ENCODE results near the gene DOK3.
"Not testable (repeated sequence)": the region's sequence is repeated elsewhere in the genome, so short reads cannot be mapped to it uniquely, and the experiment has no call there.

The DOK3 gene

DNA sequence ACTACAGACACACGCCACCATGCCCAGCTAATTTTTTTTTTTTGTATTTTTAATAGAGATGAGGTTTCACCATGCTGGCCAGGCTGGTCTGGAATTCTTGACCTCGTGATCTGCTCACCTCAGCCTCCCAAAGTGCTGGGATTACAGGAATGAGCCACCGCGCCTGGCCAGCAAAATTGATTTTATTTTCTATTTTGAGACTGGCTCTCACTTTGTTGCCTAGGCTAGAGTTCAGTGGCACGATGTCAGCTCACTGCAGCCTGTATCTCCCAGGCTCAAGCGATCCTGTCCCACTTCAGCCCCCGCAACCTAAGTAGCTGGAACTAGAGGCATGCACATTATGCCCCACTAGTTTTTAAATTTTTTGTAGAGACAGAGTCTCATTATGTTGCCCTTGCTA is 24.8 kb upstream of the DOK3 start:
- DNase-seq = not testable (repeated sequence)

DNA sequence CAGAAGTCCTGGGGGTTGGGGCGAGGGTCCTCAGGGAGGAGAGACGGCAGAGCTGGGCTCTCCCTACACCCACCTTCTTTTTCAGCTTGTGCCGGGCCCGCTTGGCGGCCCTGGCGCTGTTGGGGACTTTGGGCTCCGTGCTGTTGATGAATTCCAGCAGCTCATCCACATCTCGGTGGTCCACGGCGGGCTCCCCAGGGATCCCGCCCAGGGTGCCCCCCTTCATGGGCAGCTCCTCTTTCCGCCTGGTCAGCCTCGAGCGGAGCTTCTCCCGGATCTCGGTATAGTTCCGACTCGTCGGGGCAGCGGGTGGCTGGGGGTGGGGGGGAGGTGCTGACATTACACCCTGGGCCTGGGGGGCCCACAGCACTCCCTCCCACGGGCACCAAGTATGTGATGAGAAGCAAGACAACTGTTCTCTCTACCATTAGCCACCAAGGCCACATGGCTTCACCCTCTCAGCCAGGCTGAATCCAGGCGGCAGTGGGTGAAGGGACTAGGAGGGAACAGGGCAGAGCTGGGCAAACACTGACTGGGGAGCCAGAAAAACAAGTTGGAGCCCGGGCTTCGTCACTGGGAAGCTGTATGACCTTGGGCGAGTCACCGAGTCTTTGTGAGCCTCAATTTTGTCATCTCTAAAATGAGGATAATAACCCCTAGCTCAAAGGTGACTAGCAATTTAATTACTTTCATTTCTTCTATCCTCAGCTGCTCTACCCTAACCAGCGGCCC is 21.7 kb upstream of the DOK3 start:
- no peak for DNase-seq

DNA sequence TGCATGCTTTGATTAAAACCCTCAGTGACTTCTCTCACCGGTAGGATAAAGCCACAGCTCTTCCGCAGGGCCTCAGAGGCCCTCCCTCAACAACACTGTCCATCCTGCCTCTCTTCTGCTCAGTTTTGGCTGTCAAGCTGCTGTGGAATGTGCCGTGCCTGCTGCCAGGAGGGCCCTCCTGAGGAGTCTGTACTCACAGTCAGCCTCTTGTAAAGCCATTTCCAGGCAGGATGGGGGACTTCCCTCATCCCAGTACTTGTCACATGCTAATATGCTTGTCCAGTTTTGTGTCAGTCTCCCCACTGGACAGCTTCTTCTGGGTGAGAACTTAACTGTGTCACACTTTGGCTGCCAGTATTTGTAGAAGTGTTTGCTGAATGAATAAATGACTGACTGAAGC is 21.0 kb upstream of the DOK3 start:
- no peak for DNase-seq

DNA sequence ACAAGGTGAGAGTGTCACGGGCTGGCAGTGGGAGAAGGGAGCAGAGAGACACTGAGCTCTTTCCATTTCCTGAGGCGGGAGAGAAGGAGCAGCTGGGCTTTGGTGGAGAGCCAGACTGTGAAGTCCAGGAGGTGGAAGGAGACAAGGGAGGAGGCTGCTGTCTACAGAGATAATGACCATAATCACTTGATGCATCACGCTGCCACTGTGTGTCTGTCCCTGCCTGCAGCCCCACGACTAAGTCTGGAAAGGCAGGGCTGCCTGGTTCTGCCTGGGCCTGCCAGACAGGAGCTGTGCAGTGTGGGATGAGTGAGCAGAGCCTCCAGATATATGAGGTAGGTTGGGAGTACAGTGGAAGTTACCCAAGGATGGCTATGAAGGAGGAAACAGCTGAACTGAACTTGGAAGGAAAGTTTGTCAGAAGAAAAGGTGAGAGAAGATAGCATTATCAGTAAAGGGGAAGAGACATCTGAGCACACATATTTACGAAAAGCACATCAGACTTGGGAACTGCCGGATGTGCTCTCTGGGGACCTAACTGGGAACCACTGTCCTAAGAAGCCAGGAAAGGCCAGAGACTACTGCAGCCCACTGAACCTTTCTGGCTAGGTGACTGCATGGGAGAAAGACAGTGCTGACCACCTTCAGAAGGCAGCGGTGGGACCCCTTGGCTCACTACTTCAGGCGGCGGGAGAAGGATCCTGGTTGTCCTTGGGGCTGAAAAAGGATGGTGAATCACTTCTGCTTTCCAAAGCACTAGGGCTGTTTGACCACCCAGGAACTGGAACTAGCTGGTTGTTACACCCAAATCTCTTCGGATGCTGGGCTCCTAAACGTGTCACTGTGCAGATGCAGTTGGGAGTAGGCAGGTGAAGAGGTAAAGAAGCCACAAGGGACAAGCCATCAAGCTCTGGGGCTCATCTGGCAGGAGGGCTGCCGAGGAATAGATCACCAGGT is 19.9 kb upstream of the DOK3 start:
- no peak for DNase-seq

DNA sequence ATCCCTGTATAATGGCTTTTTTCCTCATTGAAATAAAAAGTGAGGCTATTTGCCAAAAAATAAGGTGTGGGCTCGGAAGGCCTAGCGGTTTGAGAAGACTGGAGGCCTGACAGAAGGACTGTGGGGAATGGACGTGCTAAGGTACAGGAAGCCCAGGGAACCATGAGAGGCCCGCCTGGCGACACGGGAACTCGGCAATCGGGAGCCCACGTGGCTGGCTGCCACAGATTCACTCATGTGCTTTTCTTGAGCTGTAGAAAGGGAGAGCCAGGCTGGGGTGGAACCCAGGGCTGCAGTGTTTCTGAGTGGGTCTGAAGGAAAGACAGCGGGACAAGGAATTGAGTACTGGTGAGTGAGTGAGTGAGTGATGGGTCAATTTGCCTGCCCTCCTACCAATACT is 19.0 kb upstream of the DOK3 start:
- no peak for DNase-seq

DNA sequence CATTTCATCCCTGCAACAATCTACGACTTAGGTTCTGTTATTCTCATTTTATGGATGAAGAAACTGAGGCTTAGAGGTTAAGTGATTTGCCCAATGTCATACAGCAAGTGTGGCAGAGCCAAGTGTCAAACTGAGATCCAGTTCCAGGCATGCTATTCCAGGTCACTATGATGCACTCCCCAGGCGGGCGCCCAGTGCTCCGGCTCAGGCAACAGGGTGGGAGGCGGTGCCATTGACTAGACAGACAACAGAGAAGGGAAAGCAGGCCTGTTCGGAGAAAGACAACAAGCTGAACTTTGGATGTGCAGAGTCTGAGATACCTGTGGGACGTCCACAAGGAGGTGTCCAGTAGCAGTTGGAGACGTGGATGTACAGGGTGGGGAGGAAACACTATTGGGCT is 18.0 kb upstream of the DOK3 start:
- no peak for DNase-seq

DNA sequence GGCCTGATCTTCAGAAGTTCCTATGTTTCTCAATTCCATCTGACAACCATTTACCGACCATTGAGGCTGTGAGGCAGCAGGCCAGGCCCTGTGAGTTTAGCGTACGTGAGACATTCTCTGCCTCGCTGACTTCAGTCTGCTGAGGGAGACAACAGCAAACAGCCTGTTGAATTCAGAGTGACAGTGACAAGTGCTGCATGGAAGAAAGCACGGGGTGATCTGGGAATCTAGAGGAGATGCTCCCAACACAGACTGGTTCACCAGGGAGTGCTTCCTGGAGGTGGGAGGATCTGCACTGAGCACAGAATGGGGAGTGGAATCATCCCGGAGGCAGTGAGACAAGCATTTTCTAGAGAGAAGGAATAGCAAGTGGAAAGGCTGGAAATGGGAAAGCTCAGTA is 17.2 kb upstream of the DOK3 start:
- DNase-seq = no peak

DNA sequence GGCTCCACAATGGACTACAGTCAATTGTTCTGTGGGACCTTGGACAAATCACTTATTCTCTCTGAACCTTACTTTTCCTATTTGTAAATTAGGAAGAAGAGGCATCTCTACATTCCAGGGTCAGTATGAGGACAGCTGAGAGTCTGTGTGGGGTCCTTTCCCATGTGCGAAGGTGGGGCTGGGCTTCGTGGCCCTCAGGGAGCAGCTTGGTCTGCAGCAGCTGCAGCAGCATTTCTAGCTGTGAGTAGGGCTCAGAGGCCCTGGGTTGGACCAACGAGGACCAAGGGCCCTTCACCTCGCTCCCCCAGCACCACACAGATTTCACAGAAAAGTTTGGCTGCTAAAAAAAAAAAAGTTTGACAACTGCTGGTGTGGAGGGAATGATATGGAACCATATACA is 16.6 kb upstream of the DOK3 start:
- DNase-seq = no peak

DNA sequence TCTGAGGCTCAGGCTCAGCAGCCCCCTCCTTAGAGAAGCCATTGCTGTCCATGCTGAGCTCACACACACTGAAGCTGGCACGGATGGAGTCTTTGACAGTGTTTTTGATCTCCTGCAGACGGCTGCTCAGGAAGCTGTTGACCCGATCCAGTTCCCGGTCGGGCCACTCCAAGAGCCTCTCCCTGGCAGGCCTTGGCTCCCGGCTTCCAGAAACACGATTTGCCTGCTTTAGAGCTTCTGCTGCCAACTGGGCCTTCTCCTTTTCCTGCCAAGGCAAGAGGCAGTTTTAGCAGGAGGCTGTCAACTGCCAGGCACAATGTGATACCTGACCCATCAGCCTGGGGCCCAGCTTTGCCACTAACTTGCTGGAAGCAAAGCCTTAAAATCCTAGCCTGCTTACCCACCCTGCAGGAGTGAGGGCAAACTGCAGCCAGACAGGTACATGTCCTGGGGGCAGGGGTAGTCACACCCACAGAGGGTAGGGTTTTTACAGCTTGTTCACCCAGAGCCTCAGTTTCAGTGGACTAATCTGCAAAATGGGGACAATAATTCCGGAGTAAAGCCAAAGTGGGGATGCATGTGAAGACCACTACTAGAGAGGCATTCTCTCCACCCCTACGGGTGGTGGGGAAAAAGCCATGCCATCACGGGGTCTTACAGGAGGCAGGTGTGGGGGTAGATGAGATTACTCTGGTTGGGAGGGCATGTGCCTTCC is 15.5 kb upstream of the DOK3 start:
- DNase-seq = no peak

DNA sequence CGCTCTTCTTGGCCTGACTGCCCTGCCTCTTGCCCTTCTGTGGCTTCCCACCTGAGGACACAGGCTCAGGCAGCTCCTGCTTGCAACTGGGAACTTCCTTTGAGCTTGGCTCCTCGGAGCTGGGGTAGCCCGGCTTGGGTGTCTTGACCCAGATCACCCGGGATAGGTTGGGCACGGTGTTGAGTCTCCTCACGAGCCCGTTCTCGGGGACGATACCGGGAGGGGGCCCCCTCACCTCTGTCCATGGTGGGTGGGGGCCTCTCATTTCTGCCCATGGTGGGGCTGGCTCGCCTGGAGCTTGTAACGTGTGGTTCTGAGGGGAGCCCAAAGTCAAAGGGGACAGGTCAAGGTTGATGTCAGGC is 14.9 kb upstream of the DOK3 start:
- no peak for DNase-seq

DNA sequence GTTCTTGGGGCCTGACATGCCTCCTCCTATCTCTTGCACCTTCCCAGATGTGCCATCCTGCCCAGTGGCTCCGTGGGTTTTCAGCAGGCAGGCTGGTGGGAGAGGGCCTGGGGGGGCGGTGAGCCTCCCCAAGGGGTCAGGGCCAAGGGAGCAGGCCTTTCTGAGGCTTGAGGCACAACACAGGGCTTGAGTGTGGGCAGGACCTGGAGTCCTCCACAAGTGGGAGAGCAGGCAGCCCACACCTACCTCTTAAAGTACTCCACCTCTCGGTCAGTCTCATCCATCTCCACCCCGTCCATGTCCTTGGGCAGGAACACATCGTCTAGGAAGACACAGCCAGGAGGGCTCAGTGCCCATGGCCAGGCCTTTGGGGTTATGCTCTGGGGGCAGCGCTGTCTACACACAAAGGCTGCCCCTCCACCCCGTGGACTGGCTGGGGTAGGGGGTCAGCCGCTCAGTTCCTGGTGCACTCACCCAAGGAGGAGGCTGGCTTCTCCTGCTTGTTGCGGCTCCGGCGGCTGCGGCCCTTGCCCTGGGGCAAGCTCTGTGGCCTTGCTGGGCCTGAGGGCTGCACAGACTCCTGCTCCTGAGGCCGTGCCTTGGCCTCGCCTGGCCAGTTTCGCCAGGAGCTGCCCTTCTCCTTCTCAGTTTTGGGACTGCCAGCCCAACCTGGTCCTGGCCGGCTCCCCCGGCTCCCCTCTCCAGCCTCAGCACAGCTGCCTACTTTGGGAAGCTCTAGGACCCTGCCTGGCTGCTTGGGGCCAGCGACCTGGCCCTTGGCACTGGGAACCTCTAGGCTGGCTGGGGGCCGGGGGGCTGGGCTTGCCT is 14.3 kb upstream of the DOK3 start:
- no peak for DNase-seq

DNA sequence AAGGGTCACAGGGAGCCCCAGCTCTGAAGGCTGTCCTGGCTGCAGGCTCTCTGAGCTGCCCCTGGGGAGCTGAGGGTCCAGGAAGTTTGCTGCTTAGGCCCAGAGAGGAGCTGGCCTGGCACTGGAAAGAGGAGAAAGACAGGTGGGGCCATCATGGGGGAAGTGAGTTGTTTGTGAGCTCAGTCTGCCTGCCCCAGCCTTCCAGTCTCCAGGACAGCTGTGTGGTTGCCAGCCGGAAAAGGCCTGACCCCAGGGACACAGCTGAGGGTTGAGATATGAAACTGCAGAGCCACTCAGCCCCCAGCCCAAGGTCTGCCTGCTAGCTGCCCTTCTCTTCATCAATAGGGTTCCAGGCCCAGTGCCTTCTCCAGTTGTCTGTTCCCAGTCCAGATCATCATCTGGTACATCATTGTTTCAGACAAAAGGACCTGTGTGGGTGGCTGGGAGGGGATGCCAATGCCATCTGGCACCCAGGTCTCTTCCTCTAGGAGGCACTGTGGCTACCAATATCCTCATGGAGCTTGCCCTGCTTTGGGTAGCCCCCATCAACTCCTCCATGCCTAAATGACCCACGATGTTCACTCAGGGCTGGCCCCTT is 11.4 kb upstream of the DOK3 start:
- no peak for DNase-seq

DNA sequence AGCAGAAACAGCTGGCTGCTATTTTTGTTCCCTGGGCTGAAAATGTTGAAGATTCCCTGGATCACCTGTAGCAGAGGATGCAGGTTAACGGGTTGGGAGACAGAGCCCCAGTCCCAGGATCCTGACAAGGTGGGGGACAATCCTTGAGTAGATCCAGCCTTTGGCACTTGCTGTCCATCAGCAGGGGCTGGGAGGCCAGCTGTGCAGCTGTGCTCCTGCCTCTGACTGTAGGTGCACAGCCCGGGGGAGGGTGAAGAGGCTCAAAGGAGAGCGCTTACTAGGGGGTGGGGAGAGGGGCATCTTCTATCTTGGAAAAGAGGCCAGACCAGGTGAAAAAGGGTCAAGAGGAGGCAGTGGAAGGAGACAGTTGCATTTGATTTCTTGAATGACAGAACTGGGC is 10.6 kb upstream of the DOK3 start:
- no peak for DNase-seq

DNA sequence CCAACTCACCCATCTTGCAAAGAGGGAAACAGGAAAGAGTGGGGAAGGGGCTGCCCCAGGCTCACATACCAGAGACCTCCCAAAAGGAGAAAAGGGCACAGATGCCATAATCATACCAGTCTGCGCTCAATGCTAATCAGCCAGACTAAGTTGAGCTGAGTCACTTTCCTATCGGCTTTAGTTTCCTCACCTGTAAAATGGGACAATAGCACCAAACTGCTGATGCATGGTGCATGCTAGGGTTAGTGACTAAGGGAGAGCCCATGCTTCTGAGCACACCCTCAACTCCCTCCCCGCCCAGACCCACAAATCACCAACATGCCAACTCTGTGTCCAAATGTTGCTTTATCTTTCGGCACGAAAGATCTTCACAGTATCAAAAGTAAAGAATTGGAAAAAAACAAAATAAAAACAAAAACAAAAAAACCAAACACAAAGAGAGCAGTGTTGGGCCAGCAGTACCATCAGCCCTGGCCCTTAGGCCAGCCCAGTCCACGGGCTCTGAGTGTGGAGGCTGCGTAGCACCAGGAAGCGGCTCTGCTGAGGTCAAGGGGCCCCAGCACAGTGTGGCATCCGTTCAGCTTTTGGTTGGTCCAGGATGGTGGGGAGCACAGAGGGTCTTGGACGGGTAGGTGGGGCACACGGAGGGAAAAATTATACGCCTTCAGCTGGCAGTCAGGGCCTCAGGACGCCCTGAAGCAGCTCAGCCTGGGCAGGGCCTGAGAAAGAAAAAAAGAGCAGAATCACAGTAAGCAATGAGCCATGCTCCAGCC is 10.0 kb upstream of the DOK3 start:
- DNase-seq = no peak

DNA sequence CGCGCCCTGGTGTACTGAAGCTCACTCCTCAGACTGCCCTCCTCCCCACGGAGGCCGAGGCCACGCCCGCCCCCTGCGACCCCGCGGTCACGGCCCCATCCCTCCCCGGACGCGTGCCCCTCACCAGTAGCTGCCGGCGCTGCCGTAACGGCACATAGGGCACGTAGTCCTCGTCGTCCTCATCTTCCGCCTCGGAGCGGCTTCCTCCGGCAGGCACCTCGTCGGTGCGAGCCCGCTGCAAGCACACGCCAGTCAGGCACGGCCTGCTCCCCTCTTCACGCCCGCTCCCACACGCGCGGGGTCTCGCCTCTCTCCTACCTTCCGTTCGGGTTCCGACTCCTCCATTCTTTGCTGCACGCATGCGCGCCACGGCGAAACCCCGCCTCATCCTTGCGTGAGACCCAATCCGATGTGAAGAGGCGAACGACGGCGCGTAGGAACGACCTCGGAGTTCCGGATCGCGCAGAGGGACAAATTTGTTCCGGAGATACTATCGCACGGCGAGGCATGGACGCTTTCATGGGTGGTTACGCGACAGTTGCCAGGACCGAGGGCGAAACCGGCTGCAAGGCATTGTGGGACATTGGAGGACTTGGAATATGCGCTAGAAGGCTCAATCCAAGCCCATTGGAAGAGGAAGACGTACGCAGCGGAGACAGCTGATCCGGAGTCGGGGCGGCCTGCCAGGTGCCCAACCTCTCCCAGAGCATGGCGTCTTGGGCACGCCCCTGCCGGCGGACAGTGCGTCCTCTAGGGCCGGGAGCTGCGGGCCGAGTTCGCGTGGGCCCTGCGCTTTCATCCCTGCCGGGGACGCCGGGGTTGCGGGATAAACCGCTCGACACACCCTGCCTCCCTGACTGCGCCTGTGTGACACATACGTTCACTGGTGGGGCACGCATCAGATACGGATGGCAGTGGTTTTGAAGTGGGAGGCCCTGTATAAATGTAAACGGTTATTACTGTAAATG is 7.3 kb upstream of the DOK3 start, which contains the start of gene DDX41:
TSS of gene DDX41 (minus strand) at position 361 of the 968 bp plus-strand sequence. CDS start at position 345, 16 bp downstream.
- peak; percentile 95 to 96 for DNase-seq

DNA sequence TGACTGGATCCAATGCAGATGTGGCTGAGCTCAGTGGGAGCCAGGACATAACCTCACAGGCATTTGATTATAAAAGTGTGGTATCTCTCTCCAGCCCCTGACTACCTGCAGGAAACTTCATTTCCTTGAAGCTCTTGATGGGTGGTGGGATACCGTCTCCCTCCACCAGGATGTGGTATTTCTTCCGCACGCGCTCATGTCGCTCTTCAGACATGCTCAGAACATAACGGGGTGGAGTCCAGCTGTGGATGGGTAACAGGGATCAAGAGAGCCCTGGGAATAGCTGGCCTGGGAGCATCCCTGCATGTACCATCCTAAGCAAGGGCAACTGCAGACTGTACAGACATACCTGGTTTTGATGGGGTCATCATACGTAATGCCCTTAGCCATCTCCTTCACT is 6.0 kb upstream of the DOK3 start:
- DNase-seq = no peak

DNA sequence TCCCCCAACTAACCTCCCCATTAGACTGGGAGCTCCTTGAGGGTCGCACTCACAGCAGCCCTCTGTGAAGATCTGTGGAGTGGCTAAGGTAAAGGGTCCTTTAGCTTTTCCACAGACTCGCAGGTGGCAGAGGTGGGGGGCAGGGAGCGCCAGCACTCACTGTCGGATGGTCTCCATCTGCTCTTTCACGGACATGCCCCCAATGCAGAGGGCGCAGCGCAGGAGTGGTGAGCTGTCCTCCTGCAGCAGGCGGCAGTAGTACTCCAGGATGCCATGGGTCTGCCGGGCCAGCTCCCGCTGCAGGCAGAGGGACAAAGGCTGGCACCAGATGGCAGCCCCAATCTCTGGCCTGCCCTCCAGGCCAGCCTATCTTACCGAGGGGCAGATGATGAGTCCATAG is 4.9 kb upstream of the DOK3 start:
- DNase-seq = no peak

DNA sequence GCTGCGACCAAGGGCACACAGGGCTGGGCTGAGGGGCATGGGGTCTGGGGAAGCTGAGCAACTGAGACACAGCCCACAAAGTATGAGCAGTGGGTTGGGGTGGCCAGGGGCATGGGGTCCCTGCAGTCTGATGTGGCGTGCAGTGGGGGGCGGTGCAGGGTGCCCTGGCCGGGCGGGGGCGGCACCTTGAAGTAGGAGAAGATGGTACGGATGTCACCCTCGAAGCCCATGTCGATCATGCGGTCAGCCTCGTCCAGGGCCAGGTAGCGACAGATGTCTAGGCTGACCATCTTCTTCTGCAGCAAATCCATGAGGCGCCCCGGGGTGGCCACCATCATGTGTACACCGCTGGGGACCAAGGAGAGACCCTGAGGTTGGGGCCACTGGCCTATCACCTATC is 3.9 kb upstream of the DOK3 start:
- no peak for DNase-seq

DNA sequence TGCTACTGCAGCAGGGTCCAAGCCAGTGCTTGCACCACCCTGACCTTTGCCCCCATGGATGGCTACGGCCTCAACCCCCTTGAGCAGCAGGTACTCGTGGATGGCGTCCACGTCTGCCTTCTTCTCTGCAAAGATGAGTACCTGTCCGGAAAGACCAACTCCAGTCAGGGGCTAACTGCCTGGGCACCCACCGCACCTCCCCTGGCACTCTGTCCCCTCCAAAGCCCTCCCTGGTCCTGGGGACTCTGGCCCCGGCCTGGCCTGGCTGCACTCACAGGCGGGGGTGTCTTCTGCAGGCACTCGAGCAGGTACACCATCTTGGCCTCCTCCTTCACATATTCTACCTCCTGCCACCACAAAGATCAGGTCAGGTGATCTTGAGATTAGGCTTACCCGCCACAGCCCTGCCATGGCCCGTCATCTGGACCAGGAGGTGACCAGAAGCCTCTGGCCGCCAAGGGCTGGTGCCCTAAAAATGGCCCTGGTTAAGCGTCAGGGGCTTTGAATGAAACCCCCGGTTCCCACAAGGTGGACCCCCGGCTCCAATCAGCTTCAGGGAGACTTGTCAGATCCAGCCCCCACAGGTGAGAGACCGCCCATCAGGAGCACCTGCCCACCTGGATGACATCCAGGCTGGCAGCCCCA is 3.2 kb upstream of the DOK3 start:
- no peak for DNase-seq

Data from CD4-positive, alpha-beta T cell treated with Interleukin-1 beta for 1 hour (primary cell).